GM18507 (cell line): ENCODE measurements around the gene PRAC2.
"Not testable (repeated sequence)": the region's sequence is repeated elsewhere in the genome, so short reads cannot be mapped to it uniquely, and the experiment has no call there.

Experiments used
- DNase-seq: peaks from one replicate; pipeline ENCODE4 v3.0.0; 2011; ENCODE audit warnings: low read depth; ENCODE audit not compliant: insufficient read length; ENCODE audit errors: extremely low spot score
- FAIRE-seq: peaks from 2 replicates; lab custom pipeline; 2011; peaks lifted over from hg19 to GRCh38; lab: Jason Lieb, UNC

PRAC2 gene

GRCh38 chr17:48722915-48723422, at the start of gene PRAC2:
Gene PRAC2, plus strand, starts transcription at chr17:48723185. Its CDS starts 1,226 bp downstream, at chr17:48724411.
- DNase-seq, result no peak
- no peak for FAIRE-seq

GRCh38 chr17:48676963-48677558, 45.9 kb upstream of the PRAC2 start:
- DNase-seq, result no peak
- FAIRE-seq, result no peak

- peak; percentile 68 for DNase-seq
- FAIRE-seq, result peak; percentile 65
Measured at GRCh38 chr17:48678141-48678971, 44.6 kb upstream of the PRAC2 start.

- FAIRE-seq (no peak), DNase-seq (no peak)
Measured at GRCh38 chr17:48679385-48680096, 43.4 kb upstream of the PRAC2 start.

- FAIRE-seq (no peak), DNase-seq (no peak)
Measured at GRCh38 chr17:48681609-48682008, 41.4 kb upstream of the PRAC2 start.

- DNase-seq (no peak), FAIRE-seq (no peak)
Measured at GRCh38 chr17:48690655-48691054, 32.3 kb upstream of the PRAC2 start.

- no peak for FAIRE-seq
- DNase-seq, result no peak
Measured at GRCh38 chr17:48692049-48692448, 30.9 kb upstream of the PRAC2 start.

DNA sequence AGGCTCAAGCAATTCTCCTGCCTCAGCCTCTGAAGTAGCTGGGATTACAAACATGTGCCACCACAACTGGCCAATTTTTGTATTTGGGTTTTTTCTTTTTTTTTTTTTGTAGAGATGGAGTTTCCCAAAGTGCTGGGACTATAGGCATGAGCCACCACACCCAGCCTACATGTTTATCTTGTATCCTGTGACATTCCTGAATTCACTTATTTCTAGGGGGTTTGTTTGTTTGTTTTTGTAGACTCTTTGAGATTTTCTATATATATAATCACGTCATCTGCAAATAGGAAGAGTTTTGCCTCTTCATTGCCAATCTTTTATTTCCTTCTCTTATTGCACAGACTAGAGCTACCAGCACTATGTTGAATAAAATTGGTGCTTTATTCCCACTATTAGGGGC, 29.8 kb upstream of the PRAC2 start:
- FAIRE-seq (no peak), DNase-seq (no peak)

DNA sequence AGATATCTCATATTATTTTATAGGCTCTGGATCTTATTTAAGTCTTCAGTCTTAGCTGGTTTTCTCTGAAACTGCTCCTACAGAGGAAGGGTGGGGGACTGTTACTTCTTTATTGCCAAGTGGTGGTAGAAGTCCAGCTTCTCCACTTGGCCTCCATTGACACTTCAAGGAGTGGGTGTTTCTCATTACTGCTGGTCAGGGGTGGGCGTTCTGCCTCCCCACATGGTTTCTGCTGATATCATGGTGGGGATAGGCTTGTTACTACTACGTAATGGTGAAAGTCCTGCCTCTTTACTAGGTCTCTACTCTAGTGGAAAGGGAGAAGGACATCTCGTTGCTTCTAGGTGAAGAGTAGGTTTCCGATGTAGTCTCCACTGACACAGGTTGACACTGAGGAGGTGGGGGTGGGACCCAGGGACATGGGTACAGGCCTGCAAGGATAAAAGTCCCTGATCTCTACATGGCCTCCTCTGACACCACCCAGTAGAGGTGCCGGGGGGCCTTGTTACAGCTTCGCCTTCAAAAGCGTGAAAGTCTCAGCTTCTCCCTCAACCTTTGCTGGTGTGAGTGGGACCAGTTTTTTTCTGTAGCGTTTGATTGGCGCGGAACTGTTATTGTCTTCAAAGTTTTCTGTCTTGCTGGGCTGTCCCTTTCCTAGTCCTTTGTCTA, 21.0 kb upstream of the PRAC2 start:
- DNase-seq (no peak), FAIRE-seq (no peak)

DNA sequence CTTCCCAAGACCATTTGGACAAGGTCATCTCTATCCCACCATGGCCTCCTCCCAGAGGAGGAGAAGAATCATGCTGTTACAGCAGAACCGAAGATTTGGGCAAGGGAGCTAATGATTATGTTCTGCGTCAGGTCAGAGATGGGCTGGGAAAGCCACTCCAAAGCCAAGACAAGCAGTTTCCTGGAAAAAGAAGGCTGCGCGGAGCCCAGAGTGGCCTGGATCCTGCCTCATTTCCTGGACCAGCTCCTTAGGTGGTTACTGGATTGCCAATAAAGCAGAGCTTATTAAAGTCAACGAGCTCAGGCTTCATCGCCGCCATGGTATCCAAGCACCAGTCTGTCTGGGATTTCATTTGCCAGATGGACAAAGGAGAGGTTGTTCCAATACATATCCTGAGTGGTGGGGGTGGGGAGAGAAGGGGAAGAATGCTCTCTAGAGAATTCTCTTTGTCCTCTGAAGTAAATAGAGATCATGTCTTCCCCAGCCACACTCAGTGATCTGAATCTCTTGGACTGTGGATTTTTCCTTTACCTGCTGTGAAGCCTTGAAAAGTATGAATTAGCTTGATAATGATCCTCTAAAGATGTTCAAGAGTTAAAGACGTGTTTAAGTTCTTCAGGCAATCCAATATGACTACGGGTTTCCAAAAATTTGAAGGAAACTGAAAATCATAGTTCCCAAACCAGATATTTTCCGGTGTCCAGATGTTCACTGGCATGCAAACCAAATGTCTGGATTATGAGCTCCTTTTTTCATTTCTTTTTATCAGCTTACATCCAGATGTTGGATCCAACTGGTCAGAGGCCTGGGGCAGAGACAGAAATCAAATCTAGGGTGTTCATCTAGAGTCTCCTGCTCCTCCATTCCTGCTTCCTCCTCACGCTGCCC, 18.4 kb upstream of the PRAC2 start:
- DNase-seq (no peak), FAIRE-seq (no peak)

DNA sequence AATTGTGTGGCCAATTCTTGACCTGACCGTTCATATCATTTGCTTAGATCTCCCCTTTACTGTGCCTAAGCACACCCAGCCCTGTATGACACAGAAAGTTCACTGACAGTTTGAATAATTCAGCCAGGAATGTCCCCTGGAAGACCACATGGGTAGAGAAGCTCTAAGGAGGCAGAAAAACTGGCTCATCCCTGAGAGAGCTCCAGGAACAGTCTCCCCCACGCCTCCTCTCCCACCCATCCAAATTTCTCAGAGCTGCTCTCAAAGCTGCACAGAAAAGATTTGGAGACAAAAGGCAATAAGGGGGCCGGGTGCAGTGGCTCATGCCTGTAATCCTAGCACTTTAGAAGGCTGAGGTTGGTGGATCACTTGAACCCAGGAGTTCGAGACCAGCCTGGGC, 11.9 kb upstream of the PRAC2 start:
- no peak for DNase-seq
- FAIRE-seq, result no peak

GRCh38 chr17:48715496-48716399, 7.2 kb upstream of the PRAC2 start:
- FAIRE-seq, result no peak
- DNase-seq, result no peak

GRCh38 chr17:48716549-48716948, 6.4 kb upstream of the PRAC2 start:
- FAIRE-seq, result not testable (repeated sequence)

GRCh38 chr17:48717367-48718226, 5.4 kb upstream of the PRAC2 start:
- FAIRE-seq (no peak), DNase-seq (no peak)

More at GRCh38 chr17:48716549-48716948, 6.4 kb upstream of the PRAC2 start:
- not testable (repeated sequence) for DNase-seq

DNA sequence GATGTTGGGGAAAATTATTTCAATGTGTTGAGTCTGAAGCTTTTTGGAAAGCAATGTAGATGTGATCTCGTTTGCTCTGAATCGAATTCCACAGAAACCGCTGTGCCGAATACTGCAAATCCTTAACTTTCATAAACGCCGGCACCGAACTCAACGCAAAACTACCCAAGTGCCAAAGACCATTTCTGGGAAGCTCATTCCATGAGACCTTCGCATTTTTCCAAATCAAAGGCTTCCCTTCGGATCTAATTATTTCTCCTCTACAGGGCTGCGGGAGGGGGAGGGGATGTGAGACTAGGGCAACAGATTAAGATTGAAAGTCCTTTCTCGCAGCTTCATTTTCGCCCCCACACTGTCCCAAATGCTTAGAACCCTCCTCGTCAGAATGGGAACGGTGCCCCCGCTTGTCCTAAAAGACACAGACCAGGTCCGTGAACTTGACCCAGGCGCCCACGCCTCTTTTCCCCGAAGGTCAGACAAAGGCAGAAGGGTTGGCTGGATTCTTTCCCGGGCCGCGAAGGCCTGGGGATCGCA, 4.7 kb upstream of the PRAC2 start:
- DNase-seq (no peak), FAIRE-seq (no peak)

DNA sequence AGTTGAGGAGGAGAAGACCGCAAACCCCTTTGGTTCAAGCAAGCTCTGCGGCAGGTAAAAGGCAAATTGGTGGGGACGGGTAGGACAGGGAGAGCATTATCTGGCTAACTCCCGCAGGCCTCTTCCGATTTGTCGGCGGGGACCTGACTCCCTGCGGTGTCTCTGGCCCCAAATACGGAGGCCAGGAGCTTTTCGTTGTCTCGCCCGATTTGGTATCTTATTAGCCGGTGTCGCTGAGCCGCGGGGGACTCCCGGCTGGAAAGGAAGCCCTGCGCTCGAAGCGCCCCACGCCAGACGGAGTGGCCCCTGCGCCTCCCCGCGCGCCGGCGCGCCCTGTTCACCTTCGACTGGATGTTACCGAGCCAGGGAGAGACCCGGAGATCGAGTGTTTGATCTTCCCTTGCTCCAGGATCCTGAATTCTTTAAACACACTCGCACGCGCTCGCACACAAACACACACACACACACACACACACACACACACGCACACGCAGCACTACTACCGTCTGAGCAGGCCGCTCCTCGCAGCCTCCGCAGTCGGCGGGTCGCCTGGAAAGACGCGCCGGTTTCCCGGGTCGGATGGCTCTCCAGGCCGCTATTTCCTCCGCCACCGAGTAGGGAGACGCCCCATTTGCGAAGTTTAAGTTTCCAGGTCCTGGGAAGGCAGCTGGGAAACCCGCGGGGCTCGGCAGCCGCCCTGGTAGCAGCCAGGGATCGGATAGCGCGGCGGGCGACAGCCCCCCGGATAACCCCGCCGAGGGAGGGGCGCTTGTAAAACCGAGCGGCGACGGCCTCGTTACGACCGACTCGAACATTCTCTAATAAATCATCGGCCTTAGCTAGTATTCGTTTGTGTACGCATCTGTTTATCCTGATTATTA, 4.0 kb upstream of the PRAC2 start:
- FAIRE-seq (no peak), DNase-seq (no peak)
